Measurements from ENCODE around the gene UNK.

UNK gene

GRCh38 chr17:75822800-75823166, 38.2 kb downstream of the UNK start:
- no peak for DNase-seq (ENCODE audit: low spot score)

GRCh38 chr17:75823257-75824041, 38.8 kb downstream of the UNK start:
- DNase-seq (ENCODE audit: low spot score): no peak

- no peak for DNase-seq (ENCODE audit: low spot score)
Observed at GRCh38 chr17:75824050-75824552, 39.5 kb downstream of the UNK start.

GRCh38 chr17:75824666-75825065, 40.1 kb downstream of the UNK start:
- no peak for DNase-seq (ENCODE audit: low spot score)

GRCh38 chr17:75825149-75825552, 40.5 kb downstream of the UNK start:
- no peak for DNase-seq (ENCODE audit: low spot score)

- DNase-seq (ENCODE audit: low spot score): no peak
Observed at GRCh38 chr17:75825748-75826370, 41.3 kb downstream of the UNK start.

GRCh38 chr17:75826561-75827307, 42.1 kb downstream of the UNK start:
- DNase-seq (ENCODE audit: low spot score): no peak

- no peak for DNase-seq (ENCODE audit: low spot score)
Observed at GRCh38 chr17:75827308-75828075, 42.9 kb downstream of the UNK start.

- DNase-seq (ENCODE audit: low spot score): no peak
Observed at GRCh38 chr17:75828076-75828400, 43.4 kb downstream of the UNK start.

- DNase-seq (ENCODE audit: low spot score): no peak
Observed at GRCh38 chr17:75828741-75829140, 44.1 kb downstream of the UNK start.

GRCh38 chr17:75829747-75830146, 45.1 kb downstream of the UNK start:
- no peak for DNase-seq (ENCODE audit: low spot score)

GRCh38 chr17:75830164-75831031, 45.8 kb downstream of the UNK start:
- DNase-seq (ENCODE audit: low spot score): no peak

GRCh38 chr17:75831032-75831571, 46.5 kb downstream of the UNK start:
- DNase-seq (ENCODE audit: low spot score): no peak

GRCh38 chr17:75832164-75832651, 47.6 kb downstream of the UNK start:
- no peak for DNase-seq (ENCODE audit: low spot score)

- no peak for DNase-seq (ENCODE audit: low spot score)
Observed at GRCh38 chr17:75832652-75833400, 48.2 kb downstream of the UNK start.

GRCh38 chr17:75834279-75834920, 49.8 kb downstream of the UNK start:
- no peak for DNase-seq (ENCODE audit: low spot score)

GRCh38 chr17:75834928-75835653, 50.5 kb downstream of the UNK start:
- DNase-seq (ENCODE audit: low spot score): no peak

- DNase-seq (ENCODE audit: low spot score): no peak
Observed at GRCh38 chr17:75835654-75835987, 51.0 kb downstream of the UNK start.

GRCh38 chr17:75836605-75837004, 52.0 kb downstream of the UNK start:
- DNase-seq (ENCODE audit: low spot score): no peak

Measured in COLO829 (cell line).